HG02588 (cell line): ENCODE data around the gene ABCD3.
A peak's percentile ranks its signal among the peaks of the same experiment; 100 is the strongest.

Source experiments
- ATAC-seq: cut with Tn5 transposase; IDR thresholded peaks from one replicate; pipeline ENCODE4 v1.9.1; 2021; ENCODE audit warnings: mild to moderate bottlenecking, moderate library complexity; ENCODE audit not compliant: unreplicated experiment

Gene ABCD3

GRCh38 chr1:94456736-94457135, 38.5 kb downstream of the ABCD3 start:
- ATAC-seq: no peak

- ATAC-seq: no peak
Observed at GRCh38 chr1:94462606-94463005, 44.4 kb downstream of the ABCD3 start.

GRCh38 chr1:94463056-94463764, 45.0 kb downstream of the ABCD3 start:
- ATAC-seq: no peak

GRCh38 chr1:94463765-94464330, 45.7 kb downstream of the ABCD3 start:
- ATAC-seq: peak; percentile 49

- ATAC-seq: no peak
Observed at GRCh38 chr1:94468708-94469107, 50.5 kb downstream of the ABCD3 start.

DNA sequence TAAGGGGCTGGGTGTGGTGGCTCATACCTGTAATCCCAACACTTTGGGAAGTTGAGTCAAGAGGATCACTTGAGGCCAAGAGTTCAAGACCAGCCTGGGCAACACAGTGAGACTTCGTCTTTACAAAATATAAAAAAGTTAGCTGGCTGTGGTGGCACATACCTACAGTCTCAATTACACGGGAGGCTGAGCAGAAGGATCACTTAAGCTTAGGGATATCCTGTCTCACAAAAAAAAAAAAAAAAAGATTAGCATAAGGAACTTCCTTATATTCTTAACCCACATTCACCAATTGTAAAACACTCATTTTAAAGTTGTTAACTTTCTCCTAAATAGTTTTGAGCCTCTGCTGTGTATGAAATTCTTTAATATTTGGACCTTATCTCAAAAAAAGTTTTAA, 53.1 kb downstream of the ABCD3 start:
- no peak for ATAC-seq

GRCh38 chr1:94475232-94475631, 57.0 kb downstream of the ABCD3 start:
- ATAC-seq: no peak

GRCh38 chr1:94479682-94480081, 61.5 kb downstream of the ABCD3 start:
- no peak for ATAC-seq

DNA sequence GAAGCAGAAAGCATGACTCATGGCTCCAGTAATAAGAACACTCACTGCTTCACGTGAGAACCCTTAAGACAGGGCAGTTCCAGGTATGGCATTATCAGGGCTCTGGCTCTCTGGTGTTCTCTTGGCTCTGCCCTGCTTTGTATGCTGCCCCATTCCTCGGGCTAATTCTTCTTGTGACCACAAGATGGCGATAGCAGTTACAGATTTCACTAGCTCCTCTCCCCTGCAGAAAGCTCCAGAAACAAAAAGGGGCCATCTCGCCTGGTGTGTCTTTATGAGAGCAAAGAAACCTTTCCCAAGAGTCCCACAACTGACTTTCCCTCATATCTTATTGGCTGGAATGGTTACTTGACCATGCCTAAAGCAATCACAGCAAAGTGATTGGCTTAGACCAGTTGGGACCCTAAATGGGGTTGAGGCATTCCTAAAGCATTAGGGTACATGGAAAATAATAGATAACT, 63.3 kb downstream of the ABCD3 start:
- ATAC-seq: peak; percentile 90

GRCh38 chr1:94486990-94487389, 68.8 kb downstream of the ABCD3 start:
- ATAC-seq: no peak

- no peak for ATAC-seq
Observed at GRCh38 chr1:94490556-94490955, 72.4 kb downstream of the ABCD3 start.

- ATAC-seq: no peak
Observed at GRCh38 chr1:94496076-94496755, 78.0 kb downstream of the ABCD3 start.

GRCh38 chr1:94501426-94501825, 83.2 kb downstream of the ABCD3 start:
- ATAC-seq: no peak

- no peak for ATAC-seq
Observed at GRCh38 chr1:94501935-94502334, 83.7 kb downstream of the ABCD3 start.

DNA sequence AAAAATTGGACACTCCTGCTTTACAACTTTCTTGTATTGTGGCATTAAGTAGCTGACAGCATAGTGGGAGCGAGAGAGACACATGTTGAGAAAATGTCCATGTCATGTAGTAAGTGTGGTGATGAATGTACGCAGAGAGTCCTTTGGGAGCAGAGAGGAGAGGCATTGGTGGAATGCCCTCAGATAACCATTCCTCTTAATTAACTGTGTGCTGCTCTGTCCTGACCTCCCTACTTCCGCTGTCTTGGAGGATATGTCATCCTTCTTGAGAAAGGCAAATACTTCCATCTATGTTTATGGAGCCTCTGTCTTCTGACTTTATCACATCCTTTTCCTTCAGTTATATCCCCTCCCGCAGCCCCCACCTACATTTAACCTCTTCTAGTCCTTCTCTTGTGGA, 85.0 kb downstream of the ABCD3 start:
- no peak for ATAC-seq

DNA sequence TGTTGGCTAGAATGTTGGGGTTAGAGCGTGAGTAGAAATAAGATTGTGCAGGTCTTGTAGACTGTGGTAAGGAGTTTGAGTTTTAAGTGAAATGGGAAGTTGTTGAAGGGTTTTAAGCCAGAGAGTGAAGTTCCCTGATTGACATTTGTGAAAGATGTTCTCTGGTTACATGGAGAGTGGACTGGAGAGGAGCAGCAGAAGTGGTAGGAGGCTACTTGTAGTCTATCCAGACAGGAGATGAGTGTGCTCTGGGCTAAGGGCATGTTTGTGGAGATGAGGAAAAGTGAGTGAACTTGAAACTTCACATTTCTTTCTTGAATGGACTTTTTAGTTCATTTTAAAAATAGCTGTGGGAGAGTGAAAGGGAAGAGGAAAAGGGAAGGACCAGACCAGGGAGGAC, 86.4 kb downstream of the ABCD3 start:
- ATAC-seq: no peak

DNA sequence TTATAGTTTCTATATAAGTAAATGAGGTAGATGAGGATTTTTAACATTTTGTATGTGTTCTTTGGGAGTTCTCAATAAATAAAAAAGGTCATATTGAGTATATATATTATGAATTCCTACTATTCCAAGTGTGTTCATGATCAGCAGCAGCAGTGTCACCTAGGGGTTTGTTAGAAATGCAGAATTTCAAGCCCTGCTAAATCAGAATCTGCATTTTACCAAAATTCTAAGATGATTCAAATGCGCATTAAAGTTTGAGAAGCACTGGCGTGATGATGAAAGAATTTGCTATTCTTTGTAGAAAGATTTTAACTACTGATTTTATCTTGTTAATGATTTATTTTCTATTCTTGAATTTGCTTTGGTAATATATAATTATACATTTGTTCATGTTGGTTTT, 94.6 kb downstream of the ABCD3 start:
- no peak for ATAC-seq

- no peak for ATAC-seq
Observed at GRCh38 chr1:94514095-94514727, 96.0 kb downstream of the ABCD3 start.

DNA sequence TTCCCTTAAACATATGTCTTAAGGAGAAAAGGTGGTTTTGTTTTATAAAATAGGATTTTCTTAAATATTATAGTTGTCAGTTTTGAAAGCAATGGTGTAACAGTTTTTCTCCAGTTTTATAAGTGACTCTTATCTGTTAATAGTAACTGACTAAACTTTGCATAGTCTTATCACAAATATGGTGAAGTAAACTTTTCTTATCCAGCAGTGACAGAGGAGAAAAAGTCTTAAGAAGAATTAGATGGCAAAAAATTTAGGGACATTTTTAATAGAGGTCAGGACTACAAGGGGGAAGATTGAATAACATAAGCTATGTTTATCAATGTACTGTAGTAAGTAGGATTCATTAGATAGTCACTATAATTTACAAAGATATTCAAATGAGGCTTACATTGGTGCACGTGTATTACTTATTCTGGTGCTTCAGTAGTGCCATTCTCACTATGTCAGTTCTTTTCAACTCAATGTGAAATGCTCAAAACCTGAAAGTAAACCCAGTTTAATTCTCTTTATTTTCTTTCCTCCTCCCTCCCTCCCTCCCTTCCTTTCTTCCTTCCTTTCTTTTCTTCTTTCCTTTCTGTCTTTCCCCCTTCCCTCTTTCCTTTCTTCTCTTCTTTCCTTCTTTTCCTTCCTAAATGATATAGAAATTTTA, 97.2 kb downstream of the ABCD3 start:
- no peak for ATAC-seq

- ATAC-seq: no peak
Observed at GRCh38 chr1:94519351-94519750, 101.2 kb downstream of the ABCD3 start.

GRCh38 chr1:94522304-94522703, 104.1 kb downstream of the ABCD3 start:
- no peak for ATAC-seq
